Measurements from ENCODE around the gene IL17RB.
A peak's percentile ranks its signal among the peaks of the same experiment; 100 is the strongest.

IL17RB gene

GRCh38 chr3:53863145-53863544, 16.8 kb downstream of the IL17RB start:
- Histone ChIP-seq H3K27me3 (ENCODE audit: control insufficient read depth, insufficient read depth, low read length) (no peaks in the 10 kb centered on the region), H3K9ac (ENCODE audit: low read depth, low read length) (no peak overlapping the region), H3K36me3 (ENCODE audit: control insufficient read depth, insufficient read depth, low read length) (peaks cover 85% of the 10 kb centered on the region), H3K4me3 (ENCODE audit: low read depth, low read length) (no peak overlapping the region), H3K4me1 (ENCODE audit: control insufficient read depth, insufficient read depth, low read length) (no peaks in the 10 kb centered on the region), H3K9me3 (ENCODE audit: control insufficient read depth, insufficient read depth, low read length) (no peaks in the 10 kb centered on the region), H3K27ac (ENCODE audit: low read depth, low read length) (no peak overlapping the region)

- Histone ChIP-seq H3K27ac (ENCODE audit: low read depth, low read length) (no peak overlapping the region), H3K27me3 (ENCODE audit: control insufficient read depth, insufficient read depth, low read length) (no peaks in the 10 kb centered on the region), H3K4me1 (ENCODE audit: control insufficient read depth, insufficient read depth, low read length) (no peaks in the 10 kb centered on the region), H3K36me3 (ENCODE audit: control insufficient read depth, insufficient read depth, low read length) (peaks cover 90% of the 10 kb centered on the region), H3K9me3 (ENCODE audit: control insufficient read depth, insufficient read depth, low read length) (no peaks in the 10 kb centered on the region), H3K9ac (ENCODE audit: low read depth, low read length) (no peak overlapping the region), H3K4me3 (ENCODE audit: low read depth, low read length) (no peak overlapping the region)
Measured at GRCh38 chr3:53865732-53866499, 19.5 kb downstream of the IL17RB start.

- Histone ChIP-seq H3K4me1 (ENCODE audit: control insufficient read depth, insufficient read depth, low read length) (peaks cover 12% of the 10 kb centered on the region), H3K9ac (ENCODE audit: low read depth, low read length) (peak overlapping the region; percentile 96), H3K4me3 (ENCODE audit: low read depth, low read length) (peak overlapping the region; percentile 91), H3K27me3 (ENCODE audit: control insufficient read depth, insufficient read depth, low read length) (no peaks in the 10 kb centered on the region), H3K36me3 (ENCODE audit: control insufficient read depth, insufficient read depth, low read length) (peaks cover 73% of the 10 kb centered on the region), H3K27ac (ENCODE audit: low read depth, low read length) (no peak overlapping the region), H3K9me3 (ENCODE audit: control insufficient read depth, insufficient read depth, low read length) (no peaks in the 10 kb centered on the region)
Measured at GRCh38 chr3:53880396-53881345, 34.3 kb downstream of the IL17RB start.

GRCh38 chr3:53881691-53882593, 35.6 kb downstream of the IL17RB start, which contains the start of gene ACTR8:
Gene ACTR8 (minus strand): TSS chr3:53882152. CDS start chr3:53882101, 51 bp downstream.
- H3K9ac ChIP-seq (ENCODE audit: low read depth, low read length): peak within 1 kb of the TSS; percentile 96
- peak within 1 kb of the TSS; percentile 89 for H3K27ac ChIP-seq (ENCODE audit: low read depth, low read length)
- H3K9me3 ChIP-seq (ENCODE audit: control insufficient read depth, insufficient read depth, low read length): no peaks in the 10 kb centered on the region
- no peaks in the 10 kb centered on the region for H3K27me3 ChIP-seq (ENCODE audit: control insufficient read depth, insufficient read depth, low read length)
- peaks cover 71% of the 10 kb centered on the region for H3K36me3 ChIP-seq (ENCODE audit: control insufficient read depth, insufficient read depth, low read length)
- H3K4me3 ChIP-seq (ENCODE audit: low read depth, low read length): peak within 1 kb of the TSS; percentile 91
- H3K4me1 ChIP-seq (ENCODE audit: control insufficient read depth, insufficient read depth, low read length): peaks cover 12% of the 10 kb centered on the region

DNA sequence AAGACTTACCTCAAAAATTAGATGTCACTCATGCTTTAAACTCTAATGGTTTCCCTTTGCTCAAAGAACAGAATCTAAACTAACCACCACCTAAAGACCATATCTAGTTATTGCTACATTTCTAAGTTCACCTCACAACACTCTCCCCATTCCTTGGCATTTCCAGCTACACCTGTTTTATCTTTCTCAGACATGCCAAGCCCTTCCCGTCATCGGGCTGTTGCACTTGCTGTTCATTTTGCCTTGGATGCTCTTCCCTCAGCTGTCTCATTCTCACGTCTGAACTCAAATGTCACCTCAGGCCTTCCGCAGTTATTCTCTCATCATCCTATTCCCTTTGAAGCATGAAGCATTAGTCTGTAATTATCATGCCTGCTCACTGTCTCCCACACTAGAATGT, 36.6 kb downstream of the IL17RB start:
- H3K27ac ChIP-seq (ENCODE audit: low read depth, low read length): no peak overlapping the region
- peaks cover 71% of the 10 kb centered on the region for H3K36me3 ChIP-seq (ENCODE audit: control insufficient read depth, insufficient read depth, low read length)
- H3K4me3 ChIP-seq (ENCODE audit: low read depth, low read length): no peak overlapping the region
- no peak overlapping the region for H3K9ac ChIP-seq (ENCODE audit: low read depth, low read length)
- H3K27me3 ChIP-seq (ENCODE audit: control insufficient read depth, insufficient read depth, low read length): no peaks in the 10 kb centered on the region
- H3K9me3 ChIP-seq (ENCODE audit: control insufficient read depth, insufficient read depth, low read length): no peaks in the 10 kb centered on the region
- peaks cover 12% of the 10 kb centered on the region for H3K4me1 ChIP-seq (ENCODE audit: control insufficient read depth, insufficient read depth, low read length)

DNA sequence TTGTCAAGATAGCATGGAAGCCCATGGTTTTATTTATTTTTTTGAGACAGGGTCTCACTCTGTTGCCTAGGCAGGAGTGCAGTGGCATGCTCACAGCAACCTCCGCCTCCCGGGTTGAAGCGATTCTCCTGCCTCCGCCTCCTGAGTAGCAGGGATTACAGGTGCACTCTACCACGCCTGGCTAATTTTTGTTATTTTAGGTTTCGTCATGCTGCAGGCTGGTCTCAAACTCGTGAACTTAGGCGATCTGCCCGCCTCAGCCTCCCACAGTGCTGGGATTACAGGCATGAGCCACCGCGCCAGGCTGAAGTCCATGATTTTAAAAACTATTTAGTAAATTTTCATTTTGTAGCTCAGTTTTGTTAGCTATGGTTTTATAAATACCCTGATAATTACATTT, 38.3 kb downstream of the IL17RB start:
- H3K9ac ChIP-seq (ENCODE audit: low read depth, low read length): no peak overlapping the region
- H3K4me3 ChIP-seq (ENCODE audit: low read depth, low read length): no peak overlapping the region
- H3K36me3 ChIP-seq (ENCODE audit: control insufficient read depth, insufficient read depth, low read length): peaks cover 62% of the 10 kb centered on the region
- H3K27me3 ChIP-seq (ENCODE audit: control insufficient read depth, insufficient read depth, low read length): no peaks in the 10 kb centered on the region
- peaks cover 12% of the 10 kb centered on the region for H3K4me1 ChIP-seq (ENCODE audit: control insufficient read depth, insufficient read depth, low read length)
- no peaks in the 10 kb centered on the region for H3K9me3 ChIP-seq (ENCODE audit: control insufficient read depth, insufficient read depth, low read length)
- H3K27ac ChIP-seq (ENCODE audit: low read depth, low read length): no peak overlapping the region

- Histone ChIP-seq H3K9ac (ENCODE audit: low read depth, low read length) (no peak overlapping the region), H3K4me3 (ENCODE audit: low read depth, low read length) (no peak overlapping the region), H3K36me3 (ENCODE audit: control insufficient read depth, insufficient read depth, low read length) (peaks cover 55% of the 10 kb centered on the region), H3K27ac (ENCODE audit: low read depth, low read length) (no peak overlapping the region), H3K9me3 (ENCODE audit: control insufficient read depth, insufficient read depth, low read length) (no peaks in the 10 kb centered on the region), H3K27me3 (ENCODE audit: control insufficient read depth, insufficient read depth, low read length) (no peaks in the 10 kb centered on the region), H3K4me1 (ENCODE audit: control insufficient read depth, insufficient read depth, low read length) (peaks cover 11% of the 10 kb centered on the region)
Measured at GRCh38 chr3:53885239-53885638, 38.9 kb downstream of the IL17RB start.

- Histone ChIP-seq H3K4me3 (ENCODE audit: low read depth, low read length) (no peak overlapping the region), H3K9me3 (ENCODE audit: control insufficient read depth, insufficient read depth, low read length) (no peaks in the 10 kb centered on the region), H3K27me3 (ENCODE audit: control insufficient read depth, insufficient read depth, low read length) (no peaks in the 10 kb centered on the region), H3K36me3 (ENCODE audit: control insufficient read depth, insufficient read depth, low read length) (peaks cover 52% of the 10 kb centered on the region), H3K4me1 (ENCODE audit: control insufficient read depth, insufficient read depth, low read length) (no peaks in the 10 kb centered on the region), H3K27ac (ENCODE audit: low read depth, low read length) (no peak overlapping the region), H3K9ac (ENCODE audit: low read depth, low read length) (no peak overlapping the region)
Measured at GRCh38 chr3:53887446-53887845, 41.1 kb downstream of the IL17RB start.

DNA sequence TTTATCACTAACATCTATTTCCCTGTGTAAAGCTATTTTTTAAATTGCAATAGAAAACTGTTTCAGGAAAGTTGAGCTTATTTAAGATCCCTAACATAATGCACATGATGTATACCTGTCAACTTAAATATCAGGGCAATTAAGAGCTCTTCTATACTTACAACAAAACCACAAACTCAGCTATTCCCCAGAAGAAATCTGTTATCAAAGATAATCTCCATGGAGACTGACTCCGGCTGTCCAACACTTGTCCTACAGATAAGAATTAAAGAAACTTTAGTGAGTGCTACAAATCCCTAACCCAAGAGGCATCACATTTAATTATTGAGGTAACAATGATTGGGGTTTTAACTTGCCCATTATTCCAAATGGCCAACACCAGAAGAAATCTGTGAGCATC, 41.9 kb downstream of the IL17RB start:
- Histone ChIP-seq H3K9ac (ENCODE audit: low read depth, low read length) (no peak overlapping the region), H3K4me1 (ENCODE audit: control insufficient read depth, insufficient read depth, low read length) (no peaks in the 10 kb centered on the region), H3K9me3 (ENCODE audit: control insufficient read depth, insufficient read depth, low read length) (no peaks in the 10 kb centered on the region), H3K27me3 (ENCODE audit: control insufficient read depth, insufficient read depth, low read length) (no peaks in the 10 kb centered on the region), H3K4me3 (ENCODE audit: low read depth, low read length) (no peak overlapping the region), H3K27ac (ENCODE audit: low read depth, low read length) (no peak overlapping the region), H3K36me3 (ENCODE audit: control insufficient read depth, insufficient read depth, low read length) (peaks cover 49% of the 10 kb centered on the region)

DNA sequence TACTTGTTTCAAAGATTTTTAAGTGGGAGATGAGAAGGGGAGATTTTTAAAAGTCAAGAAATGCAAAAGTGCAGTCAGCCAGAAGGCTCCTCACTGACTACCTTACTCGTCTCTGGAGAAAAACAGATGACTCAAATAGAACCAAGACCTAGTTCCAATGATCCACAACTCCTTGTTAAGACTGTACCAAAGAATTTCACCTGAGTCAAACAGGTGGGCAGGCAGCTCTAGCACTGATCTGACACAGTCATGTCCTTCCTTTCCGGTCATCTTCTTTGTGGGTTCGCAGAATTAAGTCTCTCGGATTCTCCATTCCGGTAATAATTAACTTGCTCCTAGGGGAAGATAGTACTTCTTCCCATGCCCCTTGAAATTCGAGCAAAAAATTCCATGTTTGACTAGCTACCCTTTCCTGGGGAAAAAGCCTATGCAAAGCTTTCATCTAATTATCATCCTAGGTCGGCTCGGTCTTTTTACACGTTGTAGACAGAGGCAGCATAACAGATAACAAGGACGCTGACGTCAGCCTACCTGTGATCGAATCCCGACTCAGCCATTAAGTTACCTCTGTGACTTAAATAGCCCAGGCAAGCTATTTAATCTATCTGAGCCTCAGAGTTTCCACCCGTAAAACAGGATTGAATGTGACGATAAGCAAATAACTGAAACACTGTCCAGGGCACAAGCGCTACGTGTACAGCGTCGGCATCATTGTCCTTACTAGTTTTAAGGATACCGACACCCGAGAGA, 44.5 kb downstream of the IL17RB start:
- H3K27ac ChIP-seq (ENCODE audit: low read depth, low read length): peak overlapping the region; percentile 89
- peaks cover 26% of the 10 kb centered on the region for H3K36me3 ChIP-seq (ENCODE audit: control insufficient read depth, insufficient read depth, low read length)
- peak overlapping the region; percentile 79 for H3K9ac ChIP-seq (ENCODE audit: low read depth, low read length)
- no peaks in the 10 kb centered on the region for H3K9me3 ChIP-seq (ENCODE audit: control insufficient read depth, insufficient read depth, low read length)
- H3K4me3 ChIP-seq (ENCODE audit: low read depth, low read length): peak overlapping the region; percentile 82
- H3K27me3 ChIP-seq (ENCODE audit: control insufficient read depth, insufficient read depth, low read length): no peaks in the 10 kb centered on the region
- no peaks in the 10 kb centered on the region for H3K4me1 ChIP-seq (ENCODE audit: control insufficient read depth, insufficient read depth, low read length)

All from HUES48 (cell line).